Left kidney (tissue), 2 donors: Measurements from ENCODE around the gene FAM43B. TPM values are rescaled to one million over a fixed set of nuclear protein-coding genes. Genes with fewer than 3 reads are reported as not detected.

Source experiments
- DNase-seq: peaks from one replicate; pipeline ENCODE4 v3.0.0-alpha.2; 2013
- polyA plus RNA-seq: library from polyadenylated mRNA; unstranded; fragments of 120-200 nt; gene quantifications from one replicate; pipeline ENCODE4 v1.2.1, GENCODE V29; 2013; ENCODE audit not compliant: insufficient read length

The FAM43B gene
- polyA plus RNA-seq, 1 donor = 1.00 TPM

DNA sequence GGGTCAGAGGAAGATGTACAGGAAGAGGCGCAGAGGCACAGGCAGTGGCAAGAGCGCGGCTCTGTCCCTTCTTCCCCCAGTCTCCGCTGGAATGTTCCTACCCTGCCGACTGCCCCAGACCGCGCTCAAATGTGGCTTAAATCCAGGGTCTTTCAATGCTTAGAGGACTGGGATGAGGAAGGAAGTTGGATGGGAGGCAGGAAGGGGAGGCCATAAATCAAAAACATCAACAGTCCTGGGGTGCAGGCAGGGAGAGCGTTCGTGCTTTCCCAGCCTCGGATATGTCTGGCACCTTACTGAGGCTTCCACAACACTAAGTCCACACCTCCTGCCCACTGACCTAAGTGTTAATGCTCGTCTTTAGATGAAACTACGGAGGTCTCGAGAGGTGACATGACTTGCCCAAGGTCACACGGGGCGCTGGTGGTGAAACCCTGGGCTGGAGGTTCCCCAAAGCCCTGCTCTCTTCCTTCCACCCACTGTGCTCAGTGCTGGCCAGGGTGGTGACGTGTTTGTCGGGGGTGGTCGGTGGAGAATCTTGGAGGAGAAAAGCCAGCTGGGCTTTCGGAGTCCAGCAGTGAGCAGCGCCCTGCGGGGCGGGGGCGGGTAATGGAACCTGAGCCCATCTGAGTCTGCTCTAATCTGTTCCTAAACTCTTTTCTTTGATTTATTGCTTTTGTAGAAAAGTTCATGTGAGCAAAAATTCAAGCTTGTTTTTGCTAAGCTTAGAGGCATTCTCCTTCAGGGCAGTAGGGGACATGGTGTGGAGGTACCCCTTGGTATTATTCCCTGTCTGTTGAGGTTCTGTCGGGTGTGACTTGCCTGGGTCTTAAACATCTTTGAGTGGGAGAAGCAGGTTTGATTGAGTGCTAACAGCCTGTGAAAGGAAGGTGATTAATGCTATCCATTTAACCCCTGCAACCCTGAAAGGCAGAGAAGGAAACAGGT, 37.2 kb downstream of the FAM43B start:
- peak; percentile 88 for DNase-seq

GRCh38 chr1:20590306-20590777, 38.0 kb downstream of the FAM43B start:
- no peak for DNase-seq

DNA sequence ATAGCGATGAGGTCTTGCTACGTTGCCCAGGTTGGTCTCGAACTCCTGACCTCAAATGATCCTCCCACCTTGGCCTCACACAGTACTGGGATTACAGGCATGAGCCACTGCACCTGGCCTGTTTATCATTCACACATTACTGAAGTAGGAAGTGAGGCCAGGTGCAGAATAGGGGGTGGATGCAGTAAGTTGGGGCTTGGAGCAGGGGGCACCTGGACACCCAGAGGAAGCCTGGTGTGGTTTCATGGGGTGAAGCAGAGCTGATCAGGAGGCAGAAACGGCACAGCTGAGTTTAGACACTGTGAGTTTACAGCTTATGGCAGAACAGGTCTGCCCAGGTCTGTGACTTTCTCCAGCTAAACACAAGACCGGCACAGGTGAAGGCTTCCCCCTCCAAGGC, 41.4 kb downstream of the FAM43B start:
- DNase-seq = no peak

GRCh38 chr1:20594746-20595145, 42.4 kb downstream of the FAM43B start:
- DNase-seq = no peak

DNA sequence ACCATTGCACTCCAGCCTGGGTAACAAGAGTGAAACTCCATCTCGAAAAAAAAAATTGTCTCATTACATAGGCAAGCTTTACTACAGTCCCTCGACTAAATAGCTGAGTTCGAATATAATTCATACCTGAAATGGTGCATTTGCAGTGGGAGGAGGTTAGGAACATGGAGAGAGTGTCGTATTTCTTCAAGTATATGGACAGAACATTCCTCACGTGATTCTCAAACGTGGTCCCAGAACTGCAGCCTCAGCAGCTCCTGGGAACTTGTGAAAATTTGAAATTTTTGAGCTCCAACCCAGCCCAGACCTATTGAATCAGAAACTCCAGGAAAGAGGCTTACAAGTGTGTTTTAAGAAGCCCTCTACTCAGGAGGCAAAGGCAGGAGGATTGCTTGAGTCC, 43.7 kb downstream of the FAM43B start:
- no peak for DNase-seq

- no peak for DNase-seq
Observed at GRCh38 chr1:20597650-20598049, 45.3 kb downstream of the FAM43B start.

DNA sequence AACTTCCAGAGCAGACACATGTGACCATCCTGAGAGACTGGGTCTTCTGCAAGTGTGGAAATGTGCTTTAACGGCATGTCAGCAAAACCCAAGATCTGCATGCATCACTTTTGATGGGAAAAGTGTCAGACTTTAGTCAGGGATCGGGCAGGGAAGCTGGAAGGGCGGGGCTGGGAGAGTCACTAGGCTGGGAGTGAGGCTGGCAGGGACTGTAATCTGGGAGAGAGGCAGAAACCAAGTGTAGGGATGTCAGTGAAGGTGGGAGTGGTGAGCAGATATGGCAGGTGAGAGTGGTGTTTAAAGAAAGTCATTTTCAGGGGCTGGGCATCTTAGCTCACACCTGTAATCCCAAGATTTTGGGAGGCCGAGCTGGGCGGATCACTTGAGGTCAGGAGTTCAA, 47.8 kb downstream of the FAM43B start:
- DNase-seq = no peak

DNA sequence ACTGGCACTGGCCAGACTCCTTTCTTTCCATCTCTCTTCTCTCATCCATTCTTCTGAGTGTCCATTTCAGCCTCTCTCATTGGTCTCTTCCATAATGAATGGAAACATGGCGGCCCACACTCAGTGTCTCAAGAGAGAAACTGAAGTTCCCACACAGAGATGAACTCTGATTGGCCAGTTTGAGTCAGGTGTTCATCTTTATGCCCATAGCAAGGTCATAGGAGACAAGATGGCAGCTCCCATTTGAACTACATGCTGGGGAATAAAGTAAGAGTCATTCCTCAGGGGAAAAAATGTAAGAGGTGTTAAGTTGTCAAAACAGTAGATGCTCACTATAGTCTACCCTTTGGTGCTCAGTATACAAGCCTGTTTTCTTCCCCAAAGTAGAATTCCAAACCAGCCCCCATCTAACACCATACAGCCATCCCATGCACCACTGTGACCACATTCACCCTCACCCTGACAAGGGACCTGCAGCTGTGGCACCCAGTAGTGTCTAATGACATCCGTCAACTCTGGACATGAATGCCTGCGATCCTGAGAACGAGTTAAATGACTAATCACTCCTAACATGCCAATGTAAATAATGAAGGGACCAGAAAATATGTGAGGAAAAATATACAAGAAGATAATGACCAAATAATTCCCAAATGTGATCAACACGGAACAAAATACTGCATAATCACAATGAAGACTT, 48.9 kb downstream of the FAM43B start:
- no peak for DNase-seq

GRCh38 chr1:20602851-20603450, 50.6 kb downstream of the FAM43B start:
- DNase-seq = no peak

- DNase-seq = no peak
Observed at GRCh38 chr1:20603504-20604464, 51.4 kb downstream of the FAM43B start.

Other genes with a start within 250 kb of the FAM43B start
- gene CAMK2N1, start 66.4 kb upstream of the FAM43B start, polyA plus RNA-seq = 69.6 TPM
- gene MUL1, start 44.4 kb upstream of the FAM43B start, polyA plus RNA-seq = 32.5 TPM
- gene CDA, start 36.5 kb downstream of the FAM43B start, polyA plus RNA-seq = 3.8 TPM
- 64.8 TPM for gene PINK1, start 80.9 kb downstream of the FAM43B start, polyA plus RNA-seq
- gene DDOST, start 108.8 kb downstream of the FAM43B start, polyA plus RNA-seq = 221 TPM
- 4.3 TPM for gene KIF17, start 165.4 kb downstream of the FAM43B start, polyA plus RNA-seq
- 0.86 TPM for gene SH2D5, start 180.1 kb downstream of the FAM43B start, polyA plus RNA-seq
- 385 TPM for gene HP1BP3, start 234.7 kb downstream of the FAM43B start, polyA plus RNA-seq